Measurements from ENCODE around the gene WDR45B. TPM values are rescaled to one million over a fixed set of nuclear protein-coding genes. Genes with fewer than 3 reads are reported as not detected.

WDR45B gene
- total RNA-seq (2021) (65.1 and 84.9 TPM in 2 replicates), Bru-seq, nascent RNA (percentile 88 among the genes with signal in this experiment), BruChase-seq, experiment 1, labeled RNA remaining after a 2-hour chase (percentile 89 among the genes with signal in this experiment), BruChase-seq, experiment 2, labeled RNA remaining after a 6-hour chase (percentile 94 among the genes with signal in this experiment)
- long read RNA-seq, transcript WDR45B-201 (10 exons, 2,587 nt), result major isoform, 34 of 50 reads
- long read RNA-seq, transcript WDR45B-205 (10 exons, 2,322 nt), result minor isoform, 6 of 50 reads
- long read RNA-seq, partial matches to known transcripts, result 0 of 50 reads
- long read RNA-seq, other reads (novel, unspliced or antisense), result 9 of 50 reads

DNA sequence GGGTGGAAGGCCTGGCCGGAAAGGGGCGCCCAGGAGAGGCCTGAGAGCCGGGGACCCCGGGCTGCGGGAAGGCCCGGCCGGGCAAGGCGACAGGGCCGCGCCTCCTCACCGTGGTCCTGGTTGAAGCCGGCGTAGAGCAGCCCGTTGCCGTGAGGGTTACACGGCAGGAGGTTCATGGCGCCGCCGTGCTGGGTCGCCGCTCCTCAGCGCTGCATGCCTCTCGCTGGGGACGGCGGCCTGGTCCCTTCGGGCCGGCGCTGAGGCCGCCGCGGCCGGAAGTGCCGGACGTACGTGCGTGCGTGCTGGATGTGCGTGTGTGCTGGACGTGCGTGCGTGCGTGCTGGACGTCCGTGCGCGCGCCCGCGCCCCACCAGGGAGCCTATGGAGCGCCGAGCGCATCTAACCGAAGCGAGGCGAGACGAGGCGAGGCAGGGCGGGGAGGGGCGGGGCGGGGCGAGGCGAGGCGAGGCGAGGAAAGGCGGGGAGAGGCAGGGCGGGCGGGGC is at the start of gene WDR45B:
Gene WDR45B, minus strand, starts transcription at position 280 of the 504 bp plus-strand sequence. Its CDS starts 104 bp downstream, at position 176.
- intact Hi-C loops (cut with micrococcal nuclease; ENCODE audit: unreplicated experiment), result loop anchor here (1.0 to 10.0 kb wide), 2 partner anchors 67 to 104 kb away; partner anchors contain the start of genes FN3KRP and TBCD
- H3K4me3 ChIP-seq, result peak within 1 kb of the TSS; percentile 79
- no peaks in the 10 kb centered on the region for H3K27me3 ChIP-seq (ENCODE audit: insufficient read depth, low read depth)
- no peak for TF ChIP-seq CTCF (conservative IDR thresholded peaks at IDR 0.05)
- no peak for TF ChIP-seq EZH2 (IDR thresholded peaks at IDR 0.05; ENCODE audit: low read depth)
- peak within 1 kb of the TSS; percentile 74 for H2AFZ ChIP-seq
- peak; percentile 82 to 95 for DNase-seq
- peak within 1 kb of the TSS; percentile 88 for H3K4me2 ChIP-seq
- H3K9me2 ChIP-seq (ENCODE audit: insufficient read depth), result no peaks in the 10 kb centered on the region
- peaks cover 8% of the 10 kb centered on the region; the same call in 1 of the 2 replicates for H3F3A ChIP-seq (ENCODE audit: insufficient read depth, low read depth)
- ChIA-PET CTCF (no interaction called here), POLR2A (ENCODE audit: unreplicated experiment) (no interaction called here)
- H3K79me2 ChIP-seq (ENCODE audit: low read depth), result peaks cover 47% of the 10 kb centered on the region
- no peaks in the 10 kb centered on the region for H3K36me3 ChIP-seq (ENCODE audit: low read depth)
- no peaks in the 10 kb centered on the region for H3K9me3 ChIP-seq (ENCODE audit: insufficient read depth, low read depth)
- peaks cover 37% of the 10 kb centered on the region for H4K20me1 ChIP-seq (ENCODE audit: insufficient read depth)
- H3K27ac ChIP-seq, result peak within 1 kb of the TSS; percentile 80
- no TSS peak for BruUV-seq (replicated peaks)
- H3K4me1 ChIP-seq (replicated peaks; ENCODE audit: insufficient read depth), result no peaks in the 10 kb centered on the region; the same call in 1 of the 2 replicates

GRCh38 chr17:82697808-82698064 is 49.5 kb upstream of the WDR45B start:
- no peaks in the 10 kb centered on the region for H3K9me3 ChIP-seq (ENCODE audit: insufficient read depth, low read depth)
- peak overlapping the region; percentile 52; the same call in 1 of the 2 replicates for H3K4me3 ChIP-seq
- no peaks in the 10 kb centered on the region for H3K79me2 ChIP-seq (ENCODE audit: low read depth)
- intact Hi-C loops (cut with micrococcal nuclease; ENCODE audit: unreplicated experiment), result no loop called here
- H2AFZ ChIP-seq, result no peak overlapping the region
- H3K36me3 ChIP-seq (ENCODE audit: low read depth), result no peaks in the 10 kb centered on the region
- no peaks in the 10 kb centered on the region for H4K20me1 ChIP-seq (ENCODE audit: insufficient read depth)
- BruUV-seq (replicated peaks), result no TSS peak
- ChIA-PET POLR2A (ENCODE audit: unreplicated experiment) (interaction anchor here (0.5 to 0.6 kb wide), 2 partner anchors 18 to 22 kb away, joined by 3 to 9 read pairs; no protein-coding TSS in a partner anchor), CTCF (no interaction called here)
- no peak for DNase-seq
- no peaks in the 10 kb centered on the region for H3F3A ChIP-seq (ENCODE audit: insufficient read depth, low read depth)
- H3K4me2 ChIP-seq, result peak overlapping the region; percentile 61
- H3K27me3 ChIP-seq (ENCODE audit: insufficient read depth, low read depth), result no peaks in the 10 kb centered on the region
- no peak overlapping the region for H3K27ac ChIP-seq
- H3K9me2 ChIP-seq (ENCODE audit: insufficient read depth), result no peaks in the 10 kb centered on the region
- TF ChIP-seq CTCF (conservative IDR thresholded peaks at IDR 0.05) (no peak), EZH2 (IDR thresholded peaks at IDR 0.05; ENCODE audit: low read depth) (no peak)
- H3K4me1 ChIP-seq (replicated peaks; ENCODE audit: insufficient read depth), result no peaks in the 10 kb centered on the region

GRCh38 chr17:82696916-82697807 is 48.9 kb upstream of the WDR45B start:
- no peak for TF ChIP-seq CTCF (conservative IDR thresholded peaks at IDR 0.05)
- TF ChIP-seq EZH2 (IDR thresholded peaks at IDR 0.05; ENCODE audit: low read depth), result no peak
- H3K79me2 ChIP-seq (ENCODE audit: low read depth), result no peaks in the 10 kb centered on the region
- no peaks in the 10 kb centered on the region for H3K4me1 ChIP-seq (replicated peaks; ENCODE audit: insufficient read depth)
- H3K27me3 ChIP-seq (ENCODE audit: insufficient read depth, low read depth), result no peaks in the 10 kb centered on the region
- H4K20me1 ChIP-seq (ENCODE audit: insufficient read depth), result no peaks in the 10 kb centered on the region
- H3K9me3 ChIP-seq (ENCODE audit: insufficient read depth, low read depth), result no peaks in the 10 kb centered on the region
- no peak overlapping the region for H3K27ac ChIP-seq
- BruUV-seq (replicated peaks), result no TSS peak
- ChIA-PET CTCF (no interaction called here), POLR2A (ENCODE audit: unreplicated experiment) (interaction anchor here (0.6 kb wide), 1 partner anchor 22 kb away, joined by 3 read pairs; no protein-coding TSS in a partner anchor)
- H3K9me2 ChIP-seq (ENCODE audit: insufficient read depth), result no peaks in the 10 kb centered on the region
- peak overlapping the region; percentile 61 for H3K4me2 ChIP-seq
- H3F3A ChIP-seq (ENCODE audit: insufficient read depth, low read depth), result no peaks in the 10 kb centered on the region
- no peak overlapping the region for H2AFZ ChIP-seq
- no peaks in the 10 kb centered on the region for H3K36me3 ChIP-seq (ENCODE audit: low read depth)
- H3K4me3 ChIP-seq, result no peak overlapping the region
- intact Hi-C loops (cut with micrococcal nuclease; ENCODE audit: unreplicated experiment), result no loop called here
- no peak for DNase-seq

All from PC-9 (cell line).